ENCODE measurements around the gene REXO2.

DNA sequence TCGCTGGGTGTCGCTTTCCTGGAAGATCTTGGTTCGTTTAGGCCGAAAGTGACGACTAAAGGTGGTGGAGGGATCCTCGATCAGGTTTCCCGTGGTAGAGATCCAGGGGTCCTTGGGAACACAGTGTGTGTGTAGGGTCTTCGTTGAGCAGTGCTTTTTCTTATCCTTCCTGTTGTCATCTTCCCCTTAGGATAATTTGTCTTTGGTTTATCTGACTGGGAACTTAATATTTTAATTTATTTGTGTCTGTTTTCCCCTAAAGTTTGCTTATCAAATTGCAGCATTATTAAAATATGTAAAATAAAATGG, 38.4 kb upstream of the REXO2 start:
- TF ChIP-seq, protein P1, sequence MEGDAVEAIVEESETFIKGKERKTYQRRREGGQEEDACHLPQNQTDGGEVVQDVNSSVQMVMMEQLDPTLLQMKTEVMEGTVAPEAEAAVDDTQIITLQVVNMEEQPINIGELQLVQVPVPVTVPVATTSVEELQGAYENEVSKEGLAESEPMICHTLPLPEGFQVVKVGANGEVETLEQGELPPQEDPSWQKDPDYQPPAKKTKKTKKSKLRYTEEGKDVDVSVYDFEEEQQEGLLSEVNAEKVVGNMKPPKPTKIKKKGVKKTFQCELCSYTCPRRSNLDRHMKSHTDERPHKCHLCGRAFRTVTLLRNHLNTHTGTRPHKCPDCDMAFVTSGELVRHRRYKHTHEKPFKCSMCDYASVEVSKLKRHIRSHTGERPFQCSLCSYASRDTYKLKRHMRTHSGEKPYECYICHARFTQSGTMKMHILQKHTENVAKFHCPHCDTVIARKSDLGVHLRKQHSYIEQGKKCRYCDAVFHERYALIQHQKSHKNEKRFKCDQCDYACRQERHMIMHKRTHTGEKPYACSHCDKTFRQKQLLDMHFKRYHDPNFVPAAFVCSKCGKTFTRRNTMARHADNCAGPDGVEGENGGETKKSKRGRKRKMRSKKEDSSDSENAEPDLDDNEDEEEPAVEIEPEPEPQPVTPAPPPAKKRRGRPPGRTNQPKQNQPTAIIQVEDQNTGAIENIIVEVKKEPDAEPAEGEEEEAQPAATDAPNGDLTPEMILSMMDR (IDR thresholded peaks at IDR 0.05 in 2 of 3, conservative IDR thresholded peaks at IDR 0.05 in 1 of 3; ENCODE audit: borderline replicate concordance in 1 of 3, insufficient read depth in 1 of 3, low read depth in 2 of 3, low read length in 2 of 3), result no peak
- TF ChIP-seq, protein P2, sequence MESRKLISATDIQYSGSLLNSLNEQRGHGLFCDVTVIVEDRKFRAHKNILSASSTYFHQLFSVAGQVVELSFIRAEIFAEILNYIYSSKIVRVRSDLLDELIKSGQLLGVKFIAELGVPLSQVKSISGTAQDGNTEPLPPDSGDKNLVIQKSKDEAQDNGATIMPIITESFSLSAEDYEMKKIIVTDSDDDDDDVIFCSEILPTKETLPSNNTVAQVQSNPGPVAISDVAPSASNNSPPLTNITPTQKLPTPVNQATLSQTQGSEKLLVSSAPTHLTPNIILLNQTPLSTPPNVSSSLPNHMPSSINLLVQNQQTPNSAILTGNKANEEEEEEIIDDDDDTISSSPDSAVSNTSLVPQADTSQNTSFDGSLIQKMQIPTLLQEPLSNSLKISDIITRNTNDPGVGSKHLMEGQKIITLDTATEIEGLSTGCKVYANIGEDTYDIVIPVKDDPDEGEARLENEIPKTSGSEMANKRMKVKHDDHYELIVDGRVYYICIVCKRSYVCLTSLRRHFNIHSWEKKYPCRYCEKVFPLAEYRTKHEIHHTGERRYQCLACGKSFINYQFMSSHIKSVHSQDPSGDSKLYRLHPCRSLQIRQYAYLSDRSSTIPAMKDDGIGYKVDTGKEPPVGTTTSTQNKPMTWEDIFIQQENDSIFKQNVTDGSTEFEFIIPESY (IDR thresholded peaks at IDR 0.05; ENCODE audit: extremely low read depth, insufficient replicate concordance, low read length), result no peak
- no peak; the same call in 1 of the 2 replicates for TF ChIP-seq SIN3A (IDR thresholded peaks at IDR 0.05; ENCODE audit: low read depth)
- no peak for TF ChIP-seq YY1 (IDR thresholded peaks at IDR 0.05; ENCODE audit: extremely low read depth, insufficient replicate concordance, low read depth, low read length)
- no peak for TF ChIP-seq EZH2phosphoT487 (IDR thresholded peaks at IDR 0.05; ENCODE audit: borderline replicate concordance)

All from HCT116 (cell line).